OCI-LY3 (cell line): ENCODE results near the gene DYNLT1.

ENCODE experiments used
- CTCF ChIP-seq: fragments of 200-600, 300-600 bp; sonication (generic); IDR thresholded peaks from 2 replicates; pipeline ENCODE4 v1.5.1; 2014; ENCODE audit warnings: antibody characterized with exemption, low read length, low read depth
- EZH2phosphoT487 ChIP-seq: fragments of 200-600 bp; shearing (Covaris generic); IDR thresholded peaks from 2 replicates; pipeline ENCODE4 v1.6.1; 2018; ENCODE audit warnings: antibody characterized with exemption, mixed run types, low read depth

- no peak for TF ChIP-seq CTCF
- no peak for TF ChIP-seq EZH2phosphoT487
These were observed 34.9 kb downstream of the DYNLT1 start for GRCh38 chr6:158609455-158610155.
